Daoy (cell line): Measurements from ENCODE around the gene ANTKMT. TPM values are rescaled to one million over a fixed set of nuclear protein-coding genes. Genes with fewer than 3 reads are reported as not detected.

Experiments used
- DNase-seq: peaks from one replicate; pipeline ENCODE4 v3.0.0-alpha.2; 2015; ENCODE audit warnings: low read depth
- total RNA-seq: library from RNA; depleted of rRNA; stranded (reverse); fragments of >200 nt; shearing (Covaris generic); gene quantifications from 2 replicates; pipeline ENCODE4 v1.2.3, GENCODE V29; 2014

Gene ANTKMT
- total RNA-seq, 1 experiment from 2014 or later: 29.8 TPM

GRCh38 chr16:714558-715476 lies 6.1 kb upstream of the ANTKMT start, which contains the start of gene METRN:
METRN (plus strand) TSS chr16:715118; CDS start chr16:715290, 172 bp downstream.
- peak; percentile 91 for DNase-seq

DNA sequence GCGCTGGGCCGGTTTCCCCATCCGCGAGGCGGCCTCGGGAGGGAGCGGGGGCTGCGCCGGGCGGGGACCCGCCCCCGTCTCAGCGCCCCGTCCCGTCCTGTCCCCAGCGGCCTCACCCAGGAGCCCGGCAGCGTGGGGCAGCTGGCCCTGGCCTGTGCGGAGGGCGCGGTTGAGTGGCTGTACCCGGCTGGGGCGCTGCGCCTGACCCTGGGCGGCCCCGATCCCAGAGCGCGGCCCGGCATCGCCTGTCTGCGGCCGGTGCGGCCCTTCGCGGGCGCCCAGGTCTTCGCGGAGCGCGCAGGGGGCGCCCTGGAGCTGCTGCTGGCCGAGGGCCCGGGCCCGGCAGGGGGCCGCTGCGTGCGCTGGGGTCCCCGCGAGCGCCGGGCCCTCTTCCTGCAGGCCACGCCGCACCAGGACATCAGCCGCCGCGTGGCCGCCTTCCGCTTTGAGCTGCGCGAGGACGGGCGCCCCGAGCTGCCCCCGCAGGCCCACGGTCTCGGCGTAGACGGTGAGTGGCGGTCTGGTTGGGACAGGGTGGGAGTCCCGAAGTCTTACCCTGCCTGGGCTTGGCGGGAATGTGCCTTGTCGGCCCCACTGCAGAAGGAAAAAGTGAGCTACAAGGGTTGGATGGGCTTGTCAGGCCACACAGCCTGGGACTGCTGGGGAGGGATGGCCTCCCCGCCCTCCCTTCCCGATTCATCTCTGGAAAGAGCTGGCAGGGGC lies 5.3 kb upstream of the ANTKMT start:
- DNase-seq: peak; percentile 50

DNA sequence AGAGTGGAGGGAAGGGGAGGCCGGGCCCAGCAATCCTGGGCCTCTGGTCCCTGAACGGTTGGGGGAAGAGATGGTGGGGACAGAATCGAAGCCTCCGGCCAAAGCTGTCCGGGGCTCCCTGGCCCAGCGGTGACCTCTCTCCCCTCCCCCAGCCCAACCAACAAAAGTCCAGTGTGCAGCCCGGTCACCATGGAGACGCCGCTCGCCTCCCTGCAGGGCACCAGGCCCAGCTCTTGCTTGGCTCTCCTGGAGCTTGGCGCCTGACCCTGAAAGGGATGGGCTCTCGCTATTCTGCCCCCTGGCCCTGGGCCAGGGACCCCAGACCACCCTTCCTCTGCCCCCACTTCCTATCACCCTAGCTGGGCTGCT lies 4.8 kb upstream of the ANTKMT start:
- DNase-seq: peak; percentile 37

DNA sequence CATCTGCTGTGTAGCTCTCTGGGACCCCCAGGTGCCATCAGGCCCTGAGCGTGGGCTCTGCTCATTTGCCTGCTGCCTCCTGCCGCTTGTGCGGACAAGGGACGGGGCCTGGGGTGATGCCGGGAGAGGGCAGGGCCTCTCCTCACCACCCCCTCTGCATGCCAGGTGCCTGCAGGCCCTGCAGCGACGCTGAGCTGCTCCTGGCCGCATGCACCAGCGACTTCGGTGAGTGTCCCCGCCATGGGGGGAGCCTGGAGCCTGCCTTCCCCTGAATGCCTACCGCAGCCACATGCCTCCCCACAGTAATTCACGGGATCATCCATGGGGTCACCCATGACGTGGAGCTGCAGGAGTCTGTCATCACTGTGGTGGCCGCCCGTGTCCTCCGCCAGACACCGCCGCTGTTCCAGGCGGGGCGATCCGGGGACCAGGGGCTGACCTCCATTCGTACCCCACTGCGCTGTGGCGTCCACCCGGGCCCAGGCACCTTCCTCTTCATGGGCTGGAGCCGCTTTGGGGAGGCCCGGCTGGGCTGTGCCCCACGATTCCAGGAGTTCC lies 4.1 kb upstream of the ANTKMT start:
- no peak for DNase-seq

DNA sequence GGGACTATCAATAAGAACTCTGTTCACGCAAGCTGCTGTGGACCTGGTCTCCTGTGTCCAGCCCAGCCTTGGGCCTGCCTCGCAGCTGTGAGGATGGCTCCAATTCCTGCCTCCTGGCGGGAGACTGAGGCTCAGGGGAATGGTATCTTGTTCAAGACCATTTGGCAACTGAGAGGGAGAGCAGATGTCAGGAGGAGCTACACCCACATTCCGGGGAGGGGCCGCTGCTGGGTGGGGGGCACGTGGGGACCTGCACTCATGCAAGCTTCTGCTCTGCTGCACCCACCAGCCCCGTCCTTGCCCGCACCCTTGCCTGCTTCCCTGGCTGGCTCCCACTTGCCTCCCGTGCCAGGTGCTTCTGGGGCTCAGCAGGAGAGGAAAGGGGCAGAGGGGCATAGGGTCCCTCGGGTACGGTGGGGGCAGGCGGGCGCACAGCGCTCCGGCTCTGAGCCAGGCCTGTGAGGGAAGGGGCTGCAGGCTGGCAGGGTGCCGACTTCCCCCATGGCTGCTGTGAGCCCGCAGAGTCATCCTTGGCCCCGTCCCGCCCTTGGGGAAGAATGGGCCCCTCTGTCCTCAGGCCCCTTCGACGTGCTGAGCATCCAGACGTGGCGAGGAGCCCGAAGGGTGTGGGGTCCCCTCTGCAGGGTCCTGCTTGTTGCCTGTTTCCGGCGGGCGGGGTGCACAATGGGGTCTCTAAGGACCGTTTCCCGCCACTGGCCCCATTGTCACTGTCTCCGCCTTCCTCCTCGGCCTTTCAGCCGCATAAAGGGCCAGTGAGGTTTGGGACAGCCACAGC lies 3.3 kb upstream of the ANTKMT start:
- no peak for DNase-seq

GRCh38 chr16:718389-718788 lies 2.6 kb upstream of the ANTKMT start:
- DNase-seq: no peak

GRCh38 chr16:718922-719321 lies 2.0 kb upstream of the ANTKMT start:
- DNase-seq: no peak

DNA sequence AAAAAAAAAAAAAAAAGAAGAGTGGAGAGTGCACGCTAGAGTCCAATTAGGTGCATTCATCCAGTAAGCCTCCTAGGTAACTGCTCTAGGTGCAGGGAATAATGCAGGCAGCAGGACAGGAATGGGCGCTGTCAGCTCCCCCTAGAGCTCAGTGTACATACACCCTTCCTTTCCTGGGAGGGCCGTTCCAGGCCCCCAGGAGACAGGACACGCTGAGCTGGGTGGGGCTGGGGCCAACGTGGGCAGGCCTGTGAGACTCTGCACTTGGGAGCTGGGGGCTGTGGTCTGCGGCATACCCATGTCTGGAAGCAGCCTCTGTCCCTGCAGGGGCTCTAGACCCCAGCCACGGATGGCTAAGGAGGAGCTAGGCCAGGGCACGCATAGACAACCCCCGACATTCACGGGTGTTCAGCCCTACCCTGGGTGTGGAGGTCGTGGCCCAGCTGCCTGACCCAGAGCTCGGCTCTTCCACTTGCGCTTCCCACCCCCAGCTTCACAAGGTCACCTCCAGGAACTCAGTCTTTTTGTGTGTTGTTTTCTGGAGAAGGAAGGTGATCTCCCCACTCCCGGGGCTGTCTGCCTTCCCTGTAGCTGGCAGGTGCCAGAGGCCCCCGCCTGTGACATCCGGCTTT lies 1.0 kb upstream of the ANTKMT start:
- DNase-seq: no peak

DNA sequence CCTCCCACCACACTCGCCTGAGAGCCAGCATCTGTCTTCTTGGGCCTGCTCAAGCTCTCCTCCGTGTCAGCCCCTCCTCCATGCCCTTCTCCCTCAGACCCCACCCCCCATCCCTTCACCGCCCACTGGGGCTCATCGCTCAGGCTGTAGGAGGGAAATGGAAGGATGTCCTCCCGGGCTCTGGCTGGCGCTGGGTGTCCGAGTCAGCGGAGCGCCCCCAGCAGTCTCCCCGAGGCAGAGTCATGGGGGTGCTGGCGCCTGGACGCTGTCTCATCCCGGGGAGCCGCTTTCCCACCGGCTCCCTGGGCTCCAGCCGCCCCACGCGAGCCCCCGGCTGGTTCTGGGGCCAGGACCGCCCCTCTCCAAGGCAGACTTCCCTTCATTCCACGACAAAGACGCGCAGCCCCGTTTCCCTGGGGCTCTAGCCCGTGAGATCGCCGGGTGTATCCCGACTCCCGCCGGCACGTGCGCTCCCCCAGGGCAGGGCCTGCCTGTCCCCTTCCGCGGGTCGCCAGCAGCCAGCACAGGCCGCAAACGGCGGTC lies 428 bp upstream of the ANTKMT start:
- DNase-seq: peak; percentile 80

DNA sequence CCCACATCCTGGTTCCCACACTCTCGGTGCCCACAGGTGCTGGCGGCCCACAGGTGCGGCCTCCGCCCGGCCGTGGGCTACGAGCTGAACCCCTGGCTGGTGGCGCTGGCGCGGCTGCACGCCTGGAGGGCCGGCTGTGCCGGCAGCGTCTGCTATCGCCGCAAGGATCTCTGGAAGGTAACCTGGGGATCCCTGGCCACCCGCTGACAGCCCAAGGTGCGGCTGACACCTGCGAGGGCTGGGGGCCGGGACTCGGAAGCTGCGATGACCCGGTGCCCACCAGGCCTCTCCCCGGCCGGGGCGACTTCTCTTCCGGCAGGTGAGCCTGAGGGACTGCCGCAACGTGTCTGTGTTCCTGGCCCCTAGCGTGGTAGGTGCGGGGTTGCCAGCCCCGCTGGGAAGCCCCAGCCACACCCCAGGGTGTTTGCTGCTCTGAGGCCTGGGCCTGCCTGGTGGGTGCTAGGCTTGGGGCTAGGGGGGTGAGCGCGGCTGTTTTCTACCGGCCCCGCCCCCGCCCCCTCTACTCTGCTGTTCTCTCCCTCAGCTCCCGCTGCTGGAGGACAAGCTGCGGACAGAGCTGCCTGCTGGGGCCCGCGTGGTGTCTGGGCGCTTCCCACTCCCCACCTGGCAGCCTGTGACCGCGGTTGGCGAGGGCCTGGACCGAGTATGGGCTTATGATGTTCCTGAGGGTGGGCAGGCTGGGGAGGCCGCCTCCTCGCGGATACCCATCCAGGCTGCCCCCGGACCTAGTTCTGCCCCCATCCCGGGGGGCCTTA lies 1.0 kb downstream of the ANTKMT start:
- no peak for DNase-seq

- DNase-seq: no peak
Observed at GRCh38 chr16:722835-723633, 2.1 kb downstream of the ANTKMT start.

GRCh38 chr16:723695-724094 lies 2.7 kb downstream of the ANTKMT start:
- DNase-seq: no peak

GRCh38 chr16:724188-725040 lies 3.5 kb downstream of the ANTKMT start:
- no peak for DNase-seq

DNA sequence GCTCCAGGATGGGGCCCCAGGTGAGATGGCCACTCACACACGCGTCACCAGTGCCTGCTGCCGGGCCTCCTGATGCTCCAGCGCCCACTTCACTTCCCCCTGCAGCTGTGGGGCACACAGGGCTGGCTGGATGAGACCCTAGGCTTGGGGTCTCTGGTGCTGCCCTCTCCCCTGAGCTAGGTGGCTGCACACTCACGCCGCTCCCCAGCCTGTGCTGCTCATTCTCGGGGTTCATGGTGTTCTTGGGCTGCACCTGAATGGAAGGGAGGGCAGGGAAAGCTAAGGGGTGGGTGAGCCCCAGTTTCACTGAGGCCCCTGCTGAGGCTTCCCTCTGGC lies 4.1 kb downstream of the ANTKMT start:
- no peak for DNase-seq

- DNase-seq: peak; percentile 15
Observed at GRCh38 chr16:725463-726187, 4.7 kb downstream of the ANTKMT start.

- DNase-seq: no peak
Observed at GRCh38 chr16:726188-726437, 5.2 kb downstream of the ANTKMT start.

DNA sequence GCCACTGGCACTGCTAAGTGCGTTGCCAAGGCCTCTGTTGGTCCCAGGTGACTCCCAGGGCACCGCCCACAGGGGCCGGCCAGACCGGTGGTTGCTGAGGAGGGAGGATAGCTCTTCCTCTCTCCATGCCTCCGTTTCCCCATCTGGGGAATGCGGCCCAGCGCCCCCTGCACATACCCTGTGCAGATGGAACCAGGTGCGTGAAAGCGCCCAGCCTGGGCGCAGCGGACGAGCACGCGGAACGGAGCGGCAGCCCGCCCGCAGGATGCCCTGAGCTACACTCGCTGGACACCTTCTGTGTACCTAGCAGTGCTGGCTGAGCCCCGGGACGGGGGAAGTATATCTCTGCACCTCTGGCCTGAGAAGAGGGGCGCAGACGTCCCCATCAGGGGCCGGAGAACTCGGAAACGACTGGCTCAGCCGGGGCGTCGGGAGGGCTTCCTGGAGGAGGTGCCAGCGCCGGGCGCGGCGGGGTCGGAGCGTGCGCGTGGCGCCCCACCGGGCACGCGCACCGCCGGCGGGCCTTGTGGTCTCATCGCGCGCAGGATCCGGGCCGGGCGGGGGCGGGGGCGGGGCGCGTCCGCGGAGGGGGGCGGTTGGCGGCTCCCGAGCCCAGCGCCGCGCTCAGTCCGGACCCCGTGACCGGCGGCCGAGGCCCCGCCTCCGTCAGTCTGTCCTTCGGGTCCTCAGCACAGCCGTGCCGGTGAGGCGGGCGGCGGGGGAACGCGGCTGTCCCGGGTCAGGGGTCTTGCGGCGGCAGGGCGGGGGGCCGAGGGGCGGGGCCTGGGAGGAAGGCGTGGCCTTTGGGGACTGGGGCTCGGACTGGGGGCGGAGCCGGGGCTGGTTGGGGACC lies 5.7 kb downstream of the ANTKMT start, which contains the start of the genes CCDC78 and HAGHL:
Gene CCDC78, minus strand, starts transcription at position 6 of the 853 bp plus-strand sequence. CDS start 76 bp downstream, outside the sequence.
Gene HAGHL, plus strand, starts transcription at position 669 of the 853 bp plus-strand sequence. CDS start 404 bp downstream, outside the sequence.
- peak; percentile 67 for DNase-seq
